IMR-90 (cell line): Measurements from ENCODE around the gene EIF1B. TPM values are rescaled to one million over a fixed set of nuclear protein-coding genes. Genes with fewer than 3 reads are reported as not detected.

ENCODE experiments used
- ATAC-seq: fragments of 200-7000 bp; cut with Tn5 transposase; 2 replicates; pipeline ENCODE4 v1.9.1; 2020; ENCODE audit warnings: low read depth, mild to moderate bottlenecking, moderate library complexity
- BruUV-seq: library from RNA; stranded (reverse); fragments of 400-500 nt; replicated peaks from 2 replicates; lab custom pipeline; 2021; lab: Mats Ljungman, UMichigan
- CTCF ChIA-PET: fragments of 300-600 bp; formaldehyde crosslinking; extraction: SDS; loops from one replicate; lab custom pipeline; 2021; ENCODE audit warnings: antibody characterized with exemption; lab: Yijun Ruan, JAX
- POLR2A ChIA-PET: fragments of 300-600 bp; sonication (Branson Sonifier 250); formaldehyde crosslinking; loops from one replicate; lab custom pipeline; 2022; ENCODE audit warnings: antibody characterized with exemption; ENCODE audit not compliant: unreplicated experiment; lab: Charles Lee
- DNase-seq: peaks from one replicate; pipeline ENCODE4 v3.0.0; 2013
- H2AFZ ChIP-seq: replicated peaks from 2 replicates; pipeline ENCODE3; 2013; ENCODE audit warnings: low read length, mild to moderate bottlenecking; ENCODE audit not compliant: poor library complexity
- H2AK5ac ChIP-seq: 2 replicates; pipeline ENCODE4 v1.6.1; 2013; ENCODE audit warnings: low read depth, low read length, inconsistent platforms
- H2AK9ac ChIP-seq: replicated peaks from 2 replicates; pipeline ENCODE3; 2013; ENCODE audit warnings: mild to moderate bottlenecking, low read depth, low read length, moderate library complexity; ENCODE audit not compliant: poor library complexity
- H2BK120ac ChIP-seq: 2 replicates; pipeline ENCODE4 v1.6.1; 2013; ENCODE audit warnings: low read depth, low read length, inconsistent platforms
- H2BK15ac ChIP-seq: 3 replicates; pipeline ENCODE4 v1.6.1; 2013; ENCODE audit warnings: low read depth, low read length, inconsistent platforms
- H2BK20ac ChIP-seq: 2 replicates; pipeline ENCODE4 v1.6.1; 2013; ENCODE audit warnings: low read depth, mild to moderate bottlenecking, inconsistent platforms, low read length, moderate library complexity
- H2BK5ac ChIP-seq: 2 replicates; pipeline ENCODE4 v1.6.1; 2013; ENCODE audit warnings: mild to moderate bottlenecking, low read depth, low read length, inconsistent platforms; ENCODE audit not compliant: poor library complexity, severe bottlenecking
- H3K14ac ChIP-seq: replicated peaks from 2 replicates; pipeline ENCODE4 v1.6.1; 2013; ENCODE audit warnings: low read depth, low read length, inconsistent platforms
- H3K18ac ChIP-seq: 2 replicates; pipeline ENCODE4 v1.6.1; 2013; ENCODE audit warnings: low read depth, low read length, control low read depth
- H3K23ac ChIP-seq: 2 replicates; pipeline ENCODE4 v1.6.1; 2013; ENCODE audit warnings: low read depth, low read length, inconsistent platforms
- H3K27ac ChIP-seq: 2 replicates; pipeline ENCODE4 v1.5.1; 2013; ENCODE audit warnings: mild to moderate bottlenecking, control low read depth, low read length; ENCODE audit not compliant: insufficient read depth
- H3K27me3 ChIP-seq: 2 replicates; pipeline ENCODE4 v1.6.1; 2013; ENCODE audit warnings: low read length; ENCODE audit not compliant: control insufficient read depth, insufficient read depth
- H3K36me3 ChIP-seq: 2 replicates; pipeline ENCODE4 v1.6.1; 2013; ENCODE audit warnings: low read length, mixed read lengths; ENCODE audit not compliant: control insufficient read depth, insufficient read depth
- H3K4ac ChIP-seq: 2 replicates; pipeline ENCODE4 v1.6.1; 2013; ENCODE audit warnings: low read depth, low read length, inconsistent platforms
- H3K4me1 ChIP-seq: 2 replicates; pipeline ENCODE4 v1.6.1; 2013; ENCODE audit warnings: low read length, mixed read lengths; ENCODE audit not compliant: control insufficient read depth, insufficient read depth
- H3K4me2 ChIP-seq: 2 replicates; pipeline ENCODE4 v1.6.1; 2013; ENCODE audit warnings: low read depth, mild to moderate bottlenecking, control low read depth, low read length, moderate library complexity
- H3K4me3 ChIP-seq: 2 replicates; pipeline ENCODE4 v1.5.1; 2013; ENCODE audit warnings: low read depth, mild to moderate bottlenecking, control low read depth, low read length, moderate library complexity; ENCODE audit not compliant: insufficient read depth
- H3K56ac ChIP-seq: 2 replicates; pipeline ENCODE4 v1.6.1; 2013; ENCODE audit warnings: low read length, inconsistent platforms; ENCODE audit not compliant: insufficient read depth; ENCODE audit errors: extremely low read depth
- H3K79me1 ChIP-seq, 2 experiments: 2 replicates each; pipeline ENCODE4 v1.6.1; 2013; ENCODE audit warnings: low read length in 2 of 2, inconsistent platforms in 1 of 2, low read depth in 1 of 2
- H3K9ac ChIP-seq: 2 replicates; pipeline ENCODE4 v1.6.1; 2013; ENCODE audit warnings: low read depth, low read length, control low read depth
- H3K9me1 ChIP-seq: 2 replicates; pipeline ENCODE4 v1.6.1; 2013; ENCODE audit warnings: low read length, inconsistent platforms; ENCODE audit not compliant: insufficient read depth
- H3K9me3 ChIP-seq: 2 replicates; pipeline ENCODE4 v1.6.1; 2013; ENCODE audit warnings: low read length; ENCODE audit not compliant: control insufficient read depth, insufficient read depth
- H4K20me1 ChIP-seq: 2 replicates; pipeline ENCODE4 v1.6.1; 2013; ENCODE audit warnings: low read length, inconsistent platforms; ENCODE audit not compliant: insufficient read depth
- H4K5ac ChIP-seq: 2 replicates; pipeline ENCODE4 v1.6.1; 2013; ENCODE audit warnings: mild to moderate bottlenecking, low read depth, low read length, control low read depth
- H4K8ac ChIP-seq, 2 experiments: 2 replicates each; pipeline ENCODE4 v1.6.1; 2013; ENCODE audit warnings: low read depth in 2 of 2, low read length in 2 of 2, control low read depth in 1 of 2, inconsistent platforms in 1 of 2
- H4K91ac ChIP-seq: 2 replicates; pipeline ENCODE4 v1.6.1; 2013; ENCODE audit warnings: low read depth, low read length, inconsistent platforms; ENCODE audit not compliant: insufficient read depth
- CHD1 ChIP-seq: IDR thresholded peaks from 2 replicates; pipeline ENCODE4 v1.6.1; 2012; ENCODE audit warnings: low read depth, low read length, improper control_type of control experiment
- FOS ChIP-seq: fragments of 150-350 bp; IDR thresholded peaks from 2 replicates; pipeline ENCODE4 v1.6.1; 2016; ENCODE audit warnings: low read depth, low read length
- MAFK ChIP-seq: IDR thresholded peaks from 2 replicates; pipeline ENCODE4 v1.6.1; 2012; ENCODE audit warnings: low read depth, low read length, improper control_type of control experiment
- MXI1 ChIP-seq: IDR thresholded peaks from 2 replicates; pipeline ENCODE4 v1.6.1; 2012; ENCODE audit warnings: low read depth, mild to moderate bottlenecking, low read length, moderate library complexity, borderline replicate concordance
- NFE2L2 ChIP-seq: fragments of 150-350 bp; IDR thresholded peaks from 2 replicates; pipeline ENCODE4 v1.6.1; 2016; ENCODE audit warnings: low read depth, mild to moderate bottlenecking, low read length
- RFX5 ChIP-seq: IDR thresholded peaks from 2 replicates; pipeline ENCODE4 v1.8.0; 2012; ENCODE audit warnings: low read depth, mild to moderate bottlenecking, low read length, moderate library complexity
- SMC3 ChIP-seq: fragments of 150-350 bp; IDR thresholded peaks from 2 replicates; pipeline ENCODE4 v1.6.1; 2016; ENCODE audit warnings: low read depth, mild to moderate bottlenecking, antibody characterized with exemption, low read length, moderate library complexity
- WGBS, 2 experiments: methylation state at CpG; one replicate each; pipeline versions ENCODE4 v1.1.5 to v1.1.7; 2013; ENCODE audit warnings: missing lambda C conversion rate in 2 of 2; ENCODE audit not compliant: insufficient read length in 1 of 2; ENCODE audit errors: extremely low coverage in 2 of 2; 5-methylcytosine and 5-hydroxymethylcytosine counted together
- dilution Hi-C: fragments of 300-500 bp; cut with HindIII; formaldehyde crosslinking; loops from one replicate; pipeline ENCODE4 v1.14.3; 2018; ENCODE audit warnings: low sequenced_read_pairs; ENCODE audit not compliant: unreplicated experiment
- in situ Hi-C: fragments of 300-500 bp; cut with MboI; formaldehyde crosslinking; loops from 3 replicates; pipeline ENCODE4 v1.14.3; 2019; ENCODE audit warnings: low sequenced_read_pairs, inconsistent platforms, mixed read lengths
- intact Hi-C: fragments of 100-400 bp; cut with micrococcal nuclease; formaldehyde crosslinking; loops from 2 replicates; pipeline ENCODE4 v1.10.0; 2022
- polyA plus RNA-seq, 3 experiments: library from polyadenylated mRNA; depleted of rRNA; stranded (reverse); fragments of >200 nt; gene quantifications; 2 replicates each; pipeline ENCODE4 v1.2.3, GENCODE V29; 2012; ENCODE audit warnings: low replicate concordance in 1 of 3
- total RNA-seq: library from RNA; depleted of rRNA; stranded (reverse); fragments of >200 nt; gene quantifications from 2 replicates; pipeline ENCODE4 v1.2.3, GENCODE V29; 2012
- TF ChIP-seq, protein P1 (sequence below): fragments of 150-350 bp; IDR thresholded peaks from 2 replicates; pipeline ENCODE4 v1.6.1; 2016; ENCODE audit warnings: low read depth, mild to moderate bottlenecking, low read length, moderate library complexity, borderline replicate concordance
- TF ChIP-seq, protein P2 (sequence below): fragments of 150-350 bp; IDR thresholded peaks from 2 replicates; pipeline ENCODE4 v1.6.1; 2017; ENCODE audit warnings: mild to moderate bottlenecking, antibody characterized with exemption, low read length, low read depth

Gene EIF1B
- total and polyA plus RNA-seq, 2 of the 4 experiments (the other 2 are of a cell fraction): 11.3 to 25.9 TPM

DNA sequence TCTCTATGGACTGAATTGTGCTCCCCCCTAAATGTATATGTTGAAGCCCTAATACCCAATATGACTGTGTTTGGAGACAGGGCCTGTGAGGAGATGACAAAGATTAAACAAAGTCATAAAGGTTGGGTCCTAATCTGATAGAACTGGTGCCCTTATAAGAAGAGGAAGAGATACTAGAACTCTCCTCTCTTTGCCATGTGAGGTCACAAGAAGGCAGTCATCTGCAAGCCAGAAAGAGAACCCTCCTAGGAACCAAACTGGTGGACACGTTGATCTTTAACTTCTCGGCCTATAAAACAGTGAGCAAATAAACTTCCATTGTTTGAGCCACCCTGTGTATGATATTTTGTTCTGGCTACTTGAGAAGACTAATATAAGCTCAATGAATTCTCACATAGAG, 45.9 kb downstream of the EIF1B start:
- ChIA-PET CTCF (no interaction called here), POLR2A (no interaction called here)
- dilution Hi-C loops (no loop called here), in situ Hi-C loops (no loop called here), intact Hi-C loops (no loop called here)
- Histone ChIP-seq H3K4ac (no peak overlapping the region), H3K18ac (no peak overlapping the region), H3K14ac (no peak overlapping the region), H2BK120ac (no peak overlapping the region), H2AK9ac (no peak overlapping the region), H3K79me1 (no peaks in the 10 kb centered on the region), H2BK5ac (no peak overlapping the region), H4K8ac (no peak overlapping the region), H3K27ac (no peak overlapping the region), H4K91ac (no peak overlapping the region), H3K27me3 (no peaks in the 10 kb centered on the region), H3K23ac (no peak overlapping the region), H3K4me1 (no peaks in the 10 kb centered on the region), H3K4me2 (no peak overlapping the region), H3K4me3 (no peak overlapping the region), H2BK15ac (no peak overlapping the region), H3K9me1 (no peaks in the 10 kb centered on the region), H3K56ac (no peak overlapping the region), H3K9ac (no peak overlapping the region), H2BK20ac (no peak overlapping the region), H4K20me1 (no peaks in the 10 kb centered on the region), H4K5ac (no peak overlapping the region), H2AK5ac (no peak overlapping the region), H2AFZ (no peak overlapping the region), H3K9me3 (no peaks in the 10 kb centered on the region), H3K36me3 (no peaks in the 10 kb centered on the region)
- ATAC-seq (no peak), DNase-seq (no peak)
- no CpG with 5 or more reads among the region's 2 CpGs for WGBS, 2 experiments
- no TSS peak for BruUV-seq
- TF ChIP-seq MXI1 (no peak), CHD1 (no peak), SMC3 (no peak), NFE2L2 (no peak), RFX5 (no peak), MAFK (no peak), FOS (no peak)
- TF ChIP-seq, protein P1, sequence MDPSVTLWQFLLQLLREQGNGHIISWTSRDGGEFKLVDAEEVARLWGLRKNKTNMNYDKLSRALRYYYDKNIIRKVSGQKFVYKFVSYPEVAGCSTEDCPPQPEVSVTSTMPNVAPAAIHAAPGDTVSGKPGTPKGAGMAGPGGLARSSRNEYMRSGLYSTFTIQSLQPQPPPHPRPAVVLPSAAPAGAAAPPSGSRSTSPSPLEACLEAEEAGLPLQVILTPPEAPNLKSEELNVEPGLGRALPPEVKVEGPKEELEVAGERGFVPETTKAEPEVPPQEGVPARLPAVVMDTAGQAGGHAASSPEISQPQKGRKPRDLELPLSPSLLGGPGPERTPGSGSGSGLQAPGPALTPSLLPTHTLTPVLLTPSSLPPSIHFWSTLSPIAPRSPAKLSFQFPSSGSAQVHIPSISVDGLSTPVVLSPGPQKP: no peak
- TF ChIP-seq, protein P2, sequence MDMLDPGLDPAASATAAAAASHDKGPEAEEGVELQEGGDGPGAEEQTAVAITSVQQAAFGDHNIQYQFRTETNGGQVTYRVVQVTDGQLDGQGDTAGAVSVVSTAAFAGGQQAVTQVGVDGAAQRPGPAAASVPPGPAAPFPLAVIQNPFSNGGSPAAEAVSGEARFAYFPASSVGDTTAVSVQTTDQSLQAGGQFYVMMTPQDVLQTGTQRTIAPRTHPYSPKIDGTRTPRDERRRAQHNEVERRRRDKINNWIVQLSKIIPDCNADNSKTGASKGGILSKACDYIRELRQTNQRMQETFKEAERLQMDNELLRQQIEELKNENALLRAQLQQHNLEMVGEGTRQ: no peak
